ENCODE measurements around the gene DIAPH1.

Gene DIAPH1

DNA sequence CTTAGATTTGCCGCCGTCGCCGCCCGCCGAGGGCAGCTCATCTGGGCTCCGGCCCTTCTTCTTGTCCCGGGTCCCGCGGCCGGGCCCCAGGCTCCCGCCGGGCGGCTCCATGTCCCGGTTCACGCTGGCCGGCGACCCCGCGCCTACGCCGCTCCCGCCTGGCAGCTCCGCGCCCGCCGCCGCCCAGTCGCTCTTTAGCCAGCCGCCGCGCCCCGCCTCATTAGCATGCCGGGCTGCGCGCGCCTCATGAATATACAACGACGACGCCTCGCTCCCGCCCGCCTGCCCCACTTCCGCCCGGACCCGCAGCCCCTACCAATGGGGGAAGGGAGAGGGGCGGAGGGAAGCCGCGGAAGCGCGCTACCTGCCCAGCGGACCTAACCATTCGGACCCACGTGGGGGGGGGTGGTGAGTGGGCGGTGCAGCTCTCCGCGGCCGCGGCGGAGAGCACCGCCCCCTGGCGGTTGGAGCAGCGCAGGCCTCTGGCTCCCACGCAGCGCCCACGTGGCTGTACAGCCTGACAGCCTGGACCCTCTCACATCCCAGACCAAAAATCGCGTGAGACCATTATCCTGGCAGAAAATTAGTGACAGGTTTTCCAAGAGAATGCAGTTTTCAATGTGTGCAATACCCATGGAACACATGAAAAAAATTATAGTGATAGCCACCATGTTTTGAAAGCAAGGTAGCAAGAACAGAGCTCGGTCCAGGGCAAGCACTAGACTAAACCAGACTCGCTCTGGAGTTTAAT, at the start of gene DIAPH1:
Gene DIAPH1 (minus strand): TSS at position 197 of the 751 bp plus-strand sequence. CDS start 86 bp downstream, at position 111.
- in situ Hi-C loops (cut with HindIII; ENCODE audit: low sequenced_read_pairs) = no loop called here

- in situ Hi-C loops (cut with HindIII; ENCODE audit: low sequenced_read_pairs) = loop anchor here (25.0 kb wide), 1 partner anchor 471 kb away; no protein-coding TSS in a partner anchor
Measured at GRCh38 chr5:141665995-141666940, 47.5 kb upstream of the DIAPH1 start.

DNA sequence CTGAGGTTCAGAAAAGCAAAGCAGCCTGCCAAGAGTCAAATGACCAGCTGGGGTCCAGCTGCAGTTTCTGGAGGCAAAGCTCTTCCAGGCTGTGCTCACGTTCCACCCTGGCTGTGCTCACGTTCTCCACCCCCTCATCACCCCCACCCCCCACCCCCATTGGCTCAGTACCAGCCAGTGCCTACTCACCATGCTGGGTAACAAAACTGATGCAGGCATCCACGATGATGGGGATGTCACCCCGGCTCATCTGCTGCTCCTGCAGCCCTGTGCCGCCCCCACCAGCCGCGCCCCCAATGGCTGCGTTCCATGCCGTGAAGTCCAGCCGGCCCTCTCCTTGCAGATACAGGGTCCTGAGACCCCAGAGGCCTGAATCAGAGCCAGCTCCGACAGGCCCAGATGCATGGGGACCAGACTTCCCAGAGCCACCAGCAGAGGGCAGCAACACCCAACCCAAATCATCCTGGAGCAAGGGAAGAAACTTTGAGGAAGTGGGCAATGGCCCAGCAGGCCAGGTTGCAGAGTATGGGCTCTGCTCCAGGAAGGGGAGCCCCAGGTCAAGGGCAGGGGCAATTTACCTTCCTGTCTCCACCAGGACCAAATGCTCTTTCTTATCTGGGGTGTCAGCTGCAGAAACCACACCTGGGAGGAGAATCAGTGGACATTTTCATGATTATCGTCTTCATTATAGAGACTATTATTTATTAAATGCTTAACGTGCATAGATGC, 46.1 kb upstream of the DIAPH1 start:
- in situ Hi-C loops (cut with HindIII; ENCODE audit: low sequenced_read_pairs) = loop anchor here (25.0 kb wide), 1 partner anchor 472 kb away; no protein-coding TSS in a partner anchor

DNA sequence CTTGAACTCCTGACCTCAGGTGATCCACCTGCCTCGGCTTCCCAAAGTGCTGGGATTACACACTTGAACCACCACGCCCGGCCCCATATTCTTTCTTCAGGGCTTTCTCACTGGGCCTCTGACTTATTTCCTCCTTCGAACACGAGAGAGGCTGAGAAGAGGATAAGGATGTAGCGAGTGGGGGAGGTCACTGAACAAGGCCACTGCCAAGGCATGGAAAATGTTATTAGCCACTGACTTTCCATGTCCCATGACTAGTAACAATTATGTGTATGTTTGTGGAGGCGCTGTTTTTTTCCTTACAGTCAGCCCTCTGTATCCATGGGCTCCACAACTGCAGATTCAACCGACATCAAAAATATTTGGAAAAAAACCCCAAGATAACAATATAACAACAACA, 44.7 kb upstream of the DIAPH1 start:
- in situ Hi-C loops (cut with HindIII; ENCODE audit: low sequenced_read_pairs) = loop anchor here (25.0 kb wide), 1 partner anchor 474 kb away; no protein-coding TSS in a partner anchor

- in situ Hi-C loops (cut with HindIII; ENCODE audit: low sequenced_read_pairs) = loop anchor here (25.0 kb wide), 1 partner anchor 475 kb away; no protein-coding TSS in a partner anchor
Measured at GRCh38 chr5:141662028-141662427, 43.2 kb upstream of the DIAPH1 start.

GRCh38 chr5:141657937-141658545, 39.2 kb upstream of the DIAPH1 start:
- in situ Hi-C loops (cut with HindIII; ENCODE audit: low sequenced_read_pairs) = loop anchor here (25.0 kb wide), 1 partner anchor 479 kb away; no protein-coding TSS in a partner anchor

DNA sequence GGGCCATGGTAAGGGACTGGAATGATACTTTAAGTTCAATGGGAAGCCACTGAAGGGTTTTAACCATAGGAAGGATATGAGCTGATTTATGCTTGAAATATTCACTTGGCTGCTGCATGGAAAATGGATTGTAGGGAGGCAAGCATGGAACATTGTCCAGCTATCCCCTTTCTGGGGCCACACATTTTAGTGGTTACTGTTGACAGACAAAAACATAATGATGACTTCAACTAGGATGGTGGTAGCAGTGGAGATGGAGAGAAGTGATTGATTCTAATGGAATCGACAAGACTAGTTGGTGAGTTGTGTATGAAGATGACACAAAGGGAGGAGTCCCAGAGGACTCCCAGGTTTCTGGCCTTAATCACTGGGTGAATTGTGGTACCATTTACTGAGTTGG, 38.6 kb upstream of the DIAPH1 start:
- in situ Hi-C loops (cut with HindIII; ENCODE audit: low sequenced_read_pairs) = loop anchor here (25.0 kb wide), 1 partner anchor 480 kb away; no protein-coding TSS in a partner anchor

DNA sequence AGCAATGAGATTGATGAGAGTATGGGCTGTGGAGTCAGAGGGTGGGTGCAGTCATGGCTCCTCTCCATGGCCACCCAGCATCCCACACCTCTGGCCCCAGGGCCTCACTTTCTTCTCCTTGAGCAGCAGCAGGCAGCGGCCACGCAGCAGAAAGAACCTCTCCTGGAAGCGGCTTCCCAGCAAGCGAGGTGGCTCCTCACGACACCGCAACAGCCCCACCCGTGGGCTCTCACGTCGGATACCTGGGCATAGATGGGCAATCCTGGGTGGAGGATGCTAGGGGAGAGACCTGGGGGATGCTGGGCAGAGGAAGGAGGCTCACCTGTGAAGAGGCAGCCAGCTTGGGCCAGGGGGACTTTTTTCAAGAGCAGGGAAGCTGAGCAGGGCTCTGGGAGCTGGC, 37.6 kb upstream of the DIAPH1 start:
- in situ Hi-C loops (cut with HindIII; ENCODE audit: low sequenced_read_pairs) = loop anchor here (25.0 kb wide), 1 partner anchor 481 kb away; no protein-coding TSS in a partner anchor

DNA sequence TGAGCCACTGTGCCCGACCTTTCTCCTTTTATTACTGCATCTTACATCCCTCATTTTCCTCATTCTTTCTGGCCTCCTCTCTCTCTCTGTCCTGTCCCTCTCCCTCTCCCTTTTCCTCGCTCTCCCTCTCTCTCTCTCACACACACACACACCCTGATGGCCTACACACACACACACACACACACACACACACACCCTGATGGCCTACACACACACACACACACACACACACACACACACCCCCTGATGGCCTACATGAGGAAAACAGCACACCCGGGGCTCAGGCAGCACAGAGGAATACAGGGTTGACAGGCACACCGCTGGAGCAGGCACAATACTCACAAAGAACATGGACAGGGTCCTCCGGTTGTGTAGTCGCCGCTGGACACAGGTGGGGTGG, 36.2 kb upstream of the DIAPH1 start:
- in situ Hi-C loops (cut with HindIII; ENCODE audit: low sequenced_read_pairs) = loop anchor here (25.0 kb wide), 1 partner anchor 482 kb away; no protein-coding TSS in a partner anchor

GRCh38 chr5:141654298-141654697, 35.5 kb upstream of the DIAPH1 start:
- in situ Hi-C loops (cut with HindIII; ENCODE audit: low sequenced_read_pairs) = loop anchor here (25.0 kb wide), 1 partner anchor 483 kb away; no protein-coding TSS in a partner anchor

- in situ Hi-C loops (cut with HindIII; ENCODE audit: low sequenced_read_pairs) = loop anchor here (25.0 kb wide), 1 partner anchor 486 kb away; no protein-coding TSS in a partner anchor
Measured at GRCh38 chr5:141651728-141652105, 32.9 kb upstream of the DIAPH1 start.

DNA sequence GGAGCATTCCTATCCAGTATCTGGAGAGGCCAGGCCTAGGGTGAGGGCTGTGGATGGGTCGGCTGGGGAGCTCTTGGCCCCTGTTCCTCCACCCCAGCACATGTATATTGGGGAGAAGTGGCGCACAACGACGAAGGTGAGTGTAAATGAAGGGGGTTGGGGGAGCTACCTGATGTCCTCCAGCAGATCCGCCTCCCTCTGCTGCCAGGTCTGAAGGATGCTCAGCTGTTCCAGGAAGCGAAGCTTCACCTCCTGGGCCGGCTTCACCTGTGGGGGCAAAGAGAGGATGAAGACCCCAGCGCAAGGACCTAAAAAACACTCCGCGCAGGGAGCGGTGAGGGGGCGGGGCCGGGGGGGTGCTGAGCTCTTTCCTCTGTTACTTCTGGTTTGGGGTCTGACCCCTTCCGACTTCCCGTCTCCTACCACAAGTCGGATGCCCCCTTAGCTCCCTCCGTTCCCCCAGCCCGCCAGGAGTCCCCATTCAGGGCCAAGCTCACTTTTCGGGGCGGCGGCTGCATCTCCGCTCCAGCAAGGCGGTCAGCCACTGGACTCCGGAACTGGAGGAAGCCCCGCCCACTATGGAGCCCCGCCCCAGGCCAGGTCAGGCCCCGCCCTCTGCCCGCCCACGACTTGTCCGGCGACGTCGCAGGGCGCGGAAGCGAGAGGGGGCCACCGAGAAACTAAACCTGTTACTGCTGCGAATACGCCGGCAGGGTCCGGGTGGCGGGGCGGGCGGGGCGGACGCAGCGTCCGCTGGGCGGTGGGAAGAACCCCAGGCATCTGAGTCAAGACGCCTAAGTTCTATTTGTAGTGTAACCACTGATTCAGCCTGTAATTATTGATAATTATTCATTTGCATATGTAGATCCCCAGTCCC, 32.3 kb upstream of the DIAPH1 start, which contains the start of gene FCHSD1:
Gene FCHSD1 (minus strand): TSS at position 568 of the 877 bp plus-strand sequence. CDS start 50 bp downstream, at position 518.
- in situ Hi-C loops (cut with HindIII; ENCODE audit: low sequenced_read_pairs) = loop anchor here (25.0 kb wide), 1 partner anchor 486 kb away; no protein-coding TSS in a partner anchor

DNA sequence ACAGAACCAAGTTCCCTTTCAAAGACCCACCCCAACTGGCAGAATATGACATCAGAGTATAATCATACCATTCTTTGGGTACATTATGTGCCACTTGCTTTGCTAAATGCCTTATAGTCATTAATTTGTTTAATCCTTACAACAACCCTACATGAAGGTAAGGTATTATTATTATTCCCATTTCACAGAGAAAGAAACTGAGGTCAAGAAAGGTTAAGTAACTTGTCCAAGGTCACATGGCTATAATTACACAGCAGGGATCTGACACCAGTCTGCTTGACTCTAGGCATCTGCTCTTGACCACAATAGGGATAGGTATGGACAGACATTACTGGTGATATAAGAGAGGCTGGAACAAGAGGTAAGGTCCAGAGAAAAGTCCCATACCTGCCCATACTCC, 31.2 kb upstream of the DIAPH1 start:
- in situ Hi-C loops (cut with HindIII; ENCODE audit: low sequenced_read_pairs) = loop anchor here (25.0 kb wide), 1 partner anchor 487 kb away; no protein-coding TSS in a partner anchor

- in situ Hi-C loops (cut with HindIII; ENCODE audit: low sequenced_read_pairs) = no loop called here
Measured at GRCh38 chr5:141649056-141649688, 30.4 kb upstream of the DIAPH1 start.

- in situ Hi-C loops (cut with HindIII; ENCODE audit: low sequenced_read_pairs) = no loop called here
Measured at GRCh38 chr5:141647851-141648250, 29.1 kb upstream of the DIAPH1 start.

- in situ Hi-C loops (cut with HindIII; ENCODE audit: low sequenced_read_pairs) = no loop called here
Measured at GRCh38 chr5:141647242-141647641, 28.4 kb upstream of the DIAPH1 start.

DNA sequence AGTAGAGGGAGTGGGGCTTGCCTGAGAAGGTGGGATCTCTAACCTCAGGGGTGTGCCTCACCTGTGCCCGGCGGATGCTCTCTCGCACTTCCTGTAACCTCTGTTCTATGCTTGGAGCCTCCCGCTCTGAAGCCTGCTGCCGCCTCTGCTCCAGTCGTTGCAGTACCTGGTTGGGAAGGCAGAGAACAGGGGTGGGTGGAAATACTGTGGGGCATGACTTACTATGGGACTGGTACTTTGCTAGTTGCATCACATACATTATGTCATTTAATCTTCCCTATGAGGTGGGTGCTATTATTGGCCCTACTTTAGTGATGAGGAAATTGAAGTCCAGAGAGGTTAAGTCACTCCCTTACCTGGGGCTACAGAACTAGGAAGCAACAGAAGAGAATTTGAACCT, 27.2 kb upstream of the DIAPH1 start:
- in situ Hi-C loops (cut with HindIII; ENCODE audit: low sequenced_read_pairs) = no loop called here

DNA sequence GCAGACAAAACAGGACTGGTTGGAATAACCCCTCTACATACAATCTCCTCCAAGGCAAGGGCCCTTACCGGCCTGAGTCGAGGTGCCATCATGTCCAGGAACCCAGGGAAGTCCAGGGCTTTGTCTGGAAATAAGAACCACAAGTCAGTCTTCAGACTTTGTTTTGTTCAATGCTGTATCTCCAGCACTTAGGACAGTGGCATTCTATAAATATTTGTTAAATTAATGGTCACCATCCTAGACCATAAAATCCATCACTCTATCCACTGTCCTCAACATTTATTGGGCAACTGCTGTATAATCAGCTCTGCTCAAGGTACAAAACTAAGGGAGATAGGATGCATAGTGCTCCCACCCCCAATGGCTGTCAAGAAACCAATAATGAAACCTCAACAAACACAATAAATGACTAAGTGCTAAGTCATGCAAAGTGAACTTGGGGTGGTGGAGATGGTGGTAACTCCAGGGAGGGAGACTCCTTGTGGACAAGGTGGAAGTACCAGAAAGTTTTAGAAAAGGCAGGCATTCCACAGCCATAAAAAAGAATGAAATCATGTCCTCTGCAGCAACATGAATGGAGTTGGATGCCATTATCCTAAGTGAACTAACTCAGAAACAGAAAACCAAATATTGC, 23.0 kb upstream of the DIAPH1 start:
- in situ Hi-C loops (cut with HindIII; ENCODE audit: low sequenced_read_pairs) = no loop called here

Measured in DLD1 (cell line).